K562 (cell line): ENCODE measurements around the gene CLIC3. TPM values are rescaled to one million over a fixed set of nuclear protein-coding genes. Genes with fewer than 3 reads are reported as not detected.

Source experiments
- ATAC-seq: fragments of 200-7000 bp; cut with Tn5 transposase; 3 replicates; pipeline ENCODE4 v1.9.1; 2020; ENCODE audit warnings: moderate library complexity
- BruUV-seq: library from RNA; stranded (reverse); fragments of 400-500 nt; replicated peaks from 2 replicates; lab custom pipeline; 2021; lab: Mats Ljungman, UMichigan
- CTCF ChIA-PET: fragments of 300-600 bp; formaldehyde crosslinking; extraction: SDS; loops from one replicate; lab custom pipeline; 2021; ENCODE audit warnings: low intra/inter-chr PET ratio; lab: Yijun Ruan, JAX
- POLR2A ChIA-PET: fragments of 300-600, 350-650 bp; sonication (Branson Sonifier 250); formaldehyde crosslinking; extraction: SDS; loops from one replicate; lab custom pipeline; 2021; ENCODE audit warnings: antibody characterized with exemption, inconsistent platforms; lab: Yijun Ruan, JAX
- DNase-seq, 4 experiments: peaks; one replicate each; pipeline versions ENCODE4 v3.0.0 to v3.0.0-alpha.2; 2011 to 2018; ENCODE audit warnings: low spot score in 3 of 4, mixed read lengths in 3 of 4; ENCODE audit errors: extremely low read depth in 1 of 4
- FAIRE-seq: peaks from 2 replicates; lab custom pipeline; 2011; peaks lifted over from hg19 to GRCh38; lab: Jason Lieb, UNC
- H2AFZ ChIP-seq: 2 replicates; pipeline ENCODE4 v1.6.0; 2011; ENCODE audit warnings: low read depth, low read length, control low read depth, inconsistent platforms
- H3K27ac ChIP-seq: fragments of 200-600 bp; 3 replicates; pipeline ENCODE4 v1.8.0; 2011; ENCODE audit warnings: low read depth, mild to moderate bottlenecking, control low read depth, inconsistent platforms, low read length, moderate library complexity, mixed read lengths; ENCODE audit errors: extremely low read depth
- H3K27me3 ChIP-seq, 2 experiments: fragments of 300-600 bp in 1 of 2; 2 replicates in 1 of 2; 3 replicates in 1 of 2; pipeline versions ENCODE4 v1.6.0 to v1.8.0; 2011; ENCODE audit warnings: inconsistent platforms in 2 of 2, low read length in 2 of 2, mild to moderate bottlenecking in 1 of 2, mixed read lengths in 1 of 2, moderate library complexity in 1 of 2; ENCODE audit not compliant: control insufficient read depth in 2 of 2, insufficient read depth in 2 of 2
- H3K36me3 ChIP-seq: fragments of 300-600 bp; 3 replicates; pipeline ENCODE4 v1.8.0; 2011; ENCODE audit warnings: mild to moderate bottlenecking, low read length, inconsistent platforms; ENCODE audit not compliant: control insufficient read depth, insufficient read depth
- H3K4me1 ChIP-seq, 2 experiments: fragments of 200-600 bp in 1 of 2; replicated peaks in 1 of 2; 2 replicates in 1 of 2; 3 replicates in 1 of 2; pipeline versions ENCODE4 v1.5.1 to v1.8.0; 2011; ENCODE audit warnings: inconsistent platforms in 2 of 2, low read length in 2 of 2, mild to moderate bottlenecking in 1 of 2, mixed read lengths in 1 of 2, moderate library complexity in 1 of 2; ENCODE audit not compliant: control insufficient read depth in 2 of 2, insufficient read depth in 2 of 2
- H3K4me2 ChIP-seq: 2 replicates; pipeline ENCODE4 v1.6.1; 2011; ENCODE audit warnings: low read length, control low read depth, inconsistent platforms, mixed read lengths; ENCODE audit not compliant: insufficient read depth
- H3K4me3 ChIP-seq: fragments of 200-600 bp; sonication (generic), shearing (Covaris generic); 2 replicates; pipeline ENCODE4 v1.5.1; 2016; ENCODE audit warnings: control low read depth, inconsistent platforms
- H3K79me2 ChIP-seq: fragments of 200-600 bp; 3 replicates; pipeline ENCODE4 v1.8.0; 2011; ENCODE audit warnings: low read length, inconsistent platforms; ENCODE audit not compliant: control insufficient read depth, insufficient read depth
- H3K9ac ChIP-seq, 2 experiments: 2 replicates each; pipeline versions ENCODE4 v1.6.0 to v1.6.1; 2011; ENCODE audit warnings: low read depth in 2 of 2, low read length in 2 of 2, control low read depth in 1 of 2, inconsistent platforms in 1 of 2, mild to moderate bottlenecking in 1 of 2, mixed read lengths in 1 of 2; ENCODE audit not compliant: insufficient read depth in 1 of 2
- H3K9me1 ChIP-seq: one replicate; pipeline ENCODE4 v1.6.0; 2011; ENCODE audit warnings: inconsistent platforms, mild to moderate bottlenecking, low read length, moderate library complexity; ENCODE audit not compliant: control insufficient read depth, insufficient read depth
- H3K9me3 ChIP-seq: replicated peaks from 2 replicates; pipeline ENCODE4 v1.5.1; 2011; ENCODE audit warnings: low read depth, low read length, inconsistent platforms; ENCODE audit not compliant: control insufficient read depth, insufficient read depth
- H4K20me1 ChIP-seq: replicated peaks from 2 replicates; pipeline ENCODE4 v1.6.1; 2011; ENCODE audit warnings: low read length, inconsistent platforms, mixed read lengths; ENCODE audit not compliant: control insufficient read depth, insufficient read depth
- ELF1 ChIP-seq: fragments of 200-800 bp; sonication (Bioruptor generic); IDR thresholded peaks from 2 replicates; pipeline ENCODE4 v1.6.1; 2016; ENCODE audit warnings: missing genetic modification characterization, missing compliant biosample characterization
- NFE2L1 ChIP-seq: fragments of 450-650 bp; IDR thresholded peaks from 2 replicates; pipeline ENCODE4 v1.6.1; 2016; ENCODE audit warnings: missing genetic modification characterization, low read depth, mild to moderate bottlenecking, missing compliant biosample characterization, moderate library complexity, borderline replicate concordance
- ZNF174 ChIP-seq: fragments of 250-450 bp; sonication (Bioruptor Pico); IDR thresholded peaks from 2 replicates; pipeline ENCODE4 v1.4.0; 2020; ENCODE audit warnings: mild to moderate bottlenecking
- ZSCAN29 ChIP-seq: fragments of 450-650 bp; IDR thresholded peaks from 2 replicates; pipeline ENCODE4 v1.6.1; 2017
- WGBS: fragments of 100-300 bp; shearing (Covaris generic); methylation state at CpG from one replicate; pipeline ENCODE4 v1.1.6; 2016; ENCODE audit warnings: low coverage, mixed read lengths; ENCODE audit not compliant: insufficient coverage; ENCODE audit errors: missing lambda C conversion rate; 5-methylcytosine and 5-hydroxymethylcytosine counted together
- in situ Hi-C: fragments of 300-500 bp; cut with MboI; formaldehyde crosslinking; loops from 4 replicates; pipeline ENCODE4 v1.15.0; 2018; ENCODE audit warnings: inconsistent platforms, mixed read lengths
- intact Hi-C: fragments of 100-400 bp; cut with micrococcal nuclease; formaldehyde crosslinking; loops from 2 replicates; pipeline ENCODE4 v1.14.2; 2022
- polyA plus RNA-seq, 8 experiments: library from polyadenylated mRNA; depleted of rRNA in 4 of 8; stranded (reverse) in 5 of 8; unstranded in 3 of 8; fragments of >200 nt; fragmentation: Nextera tagmentation in 2 of 8; fragmentation: Illumina TruSeq in 1 of 8; extraction: Ambion mirVana in 2 of 8; extraction: Trizol in 1 of 8; gene quantifications; 2 replicates each; pipeline versions ENCODE4 v1.2.1 to v1.2.3, GENCODE V29; 2011 to 2014; ENCODE audit warnings: inconsistent platforms in 1 of 8, missing spikeins in 1 of 8
- total RNA-seq, 7 experiments: library from RNA; depleted of rRNA in 6 of 7; stranded (reverse); fragments of >200 nt in 6 of 7; fragmentation: Illumina TruSeq in 2 of 7; extraction: Trizol in 2 of 7; gene quantifications; 2 replicates each; pipeline versions ENCODE4 v1.2.1 to v1.2.3, GENCODE V29; 2011 to 2021; ENCODE audit warnings: low replicate concordance in 1 of 7

CLIC3 gene
- total and polyA plus RNA-seq, 9 of the 15 experiments (the other 6 are each of a cell fraction or from before 2014, with no cell fraction given): 0.27 to 0.29 TPM; not detected in 7

DNA sequence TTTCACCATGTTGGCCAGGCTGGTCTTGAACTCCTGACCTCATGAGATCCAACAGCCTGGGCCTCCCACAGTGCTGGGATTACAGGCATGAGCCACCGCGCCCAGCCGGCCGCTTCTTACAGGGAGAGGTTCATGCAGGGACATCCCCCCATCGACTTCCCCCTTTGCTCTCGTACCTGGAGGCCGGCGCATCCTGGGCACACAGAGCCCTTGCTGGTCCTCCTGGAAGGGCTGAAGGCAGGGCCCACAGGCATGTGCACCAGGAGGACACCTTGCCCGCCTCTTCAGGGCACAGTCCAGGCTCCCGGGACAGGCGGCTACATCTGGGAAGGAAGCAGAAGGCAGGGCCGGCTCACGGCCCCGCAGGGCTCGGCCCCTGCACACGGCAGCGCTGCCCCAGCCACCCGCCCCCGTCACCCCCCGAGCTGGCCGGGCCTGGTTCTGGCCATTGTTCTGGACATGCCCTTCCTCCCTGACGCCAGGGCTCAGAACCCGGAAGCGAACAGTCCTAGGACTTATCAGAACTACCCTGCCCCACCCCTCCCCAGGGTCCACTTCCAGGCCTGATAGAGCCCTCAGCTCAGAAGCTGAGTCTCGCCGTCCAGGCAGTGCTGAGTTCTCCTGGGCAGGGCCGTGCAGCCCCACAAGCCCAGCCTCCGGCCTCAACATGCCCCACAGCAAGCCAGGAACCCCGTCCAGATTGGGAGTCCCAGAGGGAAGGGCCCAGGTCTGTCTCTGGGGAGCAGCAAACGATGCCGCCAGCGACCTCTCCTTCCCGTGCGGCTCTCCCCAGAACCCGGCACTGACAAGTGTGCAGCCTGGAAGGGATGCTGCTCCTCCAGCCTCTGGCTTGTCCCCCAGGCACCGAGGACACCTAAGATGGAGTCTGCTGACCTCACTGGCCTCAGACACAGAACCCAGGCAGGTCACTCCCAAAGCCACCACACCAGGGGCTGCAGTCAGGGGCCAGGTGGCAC, 46.7 kb upstream of the CLIC3 start:
- in situ Hi-C loops (no loop called here), intact Hi-C loops (no loop called here)
- Histone ChIP-seq H4K20me1 (peaks cover 26% of the 10 kb centered on the region; the same call in 1 of the 2 replicates), H3K4me1 (peaks cover 0 to 73% of the 10 kb centered on the region in 2 experiments; a peak in 4 of 5 replicates), H3K27ac (no peak overlapping the region), H3K36me3 (no peaks in the 10 kb centered on the region), H3K9me3 (no peaks in the 10 kb centered on the region), H3K4me2 (no peak overlapping the region), H3K9ac (peak overlapping the region in 1 of 2 experiments; percentile 65; a peak in 2 of 4 replicates), H2AFZ (0 out of 2 replicates have a peak overlapping the region, but pooled peaks have one; percentile 23), H3K9me1 (no peaks in the 10 kb centered on the region), H3K79me2 (no peaks in the 10 kb centered on the region), H3K4me3 (no peak overlapping the region), H3K27me3 (peaks cover 7 to 61% of the 10 kb centered on the region in 2 experiments; a peak in 4 of 5 replicates)
- TF ChIP-seq ELF1 (tag) (peak; percentile 59; the same call in 1 of the 2 replicates), ZSCAN29 (no peak), NFE2L1 (tag) (no peak), ZNF174 (CRISPR knock-in tag) (no peak)
- DNase-seq (peak in 2 of 4 experiments; percentile 45 to 46), FAIRE-seq (no peak), ATAC-seq (peak; percentile 35)
- BruUV-seq: no TSS peak
- ChIA-PET POLR2A (interaction anchor here (0.6 to 0.7 kb wide), 2 partner anchors 112 to 195 kb away, joined by 3 read pairs; no protein-coding TSS in a partner anchor), CTCF (no interaction called here)
- WGBS: 24% methylated on average over 23 of the region's 36 CpGs
